Adrenal gland (tissue), 12 donors: ENCODE data around the gene PKP4. TPM values are rescaled to one million over a fixed set of nuclear protein-coding genes. Genes with fewer than 3 reads are reported as not detected.

Experiments
- DNase-seq, 7 donors: peaks; one replicate each; pipeline ENCODE4 v3.0.0-alpha.2; 2019 to 2020
- H3K27ac ChIP-seq, 5 donors: fragments of 200-600 bp; sonication (generic) in 4 of 5; 1 replicate in 3 of 5; 2 replicates in 2 of 5; pipeline versions ENCODE4 v1.5.1 to v1.8.0; 2016 to 2020; ENCODE audit warnings: mild to moderate bottlenecking in 1 of 5
- H3K27me3 ChIP-seq: fragments of 200-600 bp; 2 replicates; pipeline ENCODE4 v1.8.0; 2021
- H3K36me3 ChIP-seq, 2 donors: fragments of 200-600 bp; replicated peaks in 1 of 2; 1 replicate in 1 of 2; 2 replicates in 1 of 2; pipeline versions ENCODE4 v1.5.1 to v1.8.0; 2018 to 2022
- H3K4me1 ChIP-seq, 2 donors: fragments of 200-600 bp; replicated peaks in 1 of 2; 1 replicate in 1 of 2; 2 replicates in 1 of 2; pipeline versions ENCODE4 v1.5.1 to v1.8.0; 2018 to 2021
- H3K4me3 ChIP-seq, 4 donors: fragments of 200-600 bp; sonication (generic) in 3 of 4; one replicate each; pipeline ENCODE4 v1.5.1; 2016 to 2018
- H3K9me3 ChIP-seq, 3 donors: fragments of 200-600 bp; sonication (generic) in 1 of 3; replicated peaks in 1 of 3; 1 replicate in 2 of 3; 2 replicates in 1 of 3; pipeline versions ENCODE4 v1.5.1 to v1.8.0; 2016 to 2021
- POLR2A ChIP-seq, 2 donors: fragments of 450-650 bp; IDR thresholded peaks; one replicate each; pipeline ENCODE4 v1.6.1; 2017; ENCODE audit warnings: antibody characterized with exemption in 2 of 2, mild to moderate bottlenecking in 2 of 2, moderate library complexity in 1 of 2
- WGBS, 4 donors: extraction: QIAGEN DNeasy Blood & Tissue Kit in 2 of 4; methylation state at CpG; one replicate each; pipeline versions ENCODE4 v1.1.5 to v1.1.7; 2013 to 2017; 5-methylcytosine and 5-hydroxymethylcytosine counted together
- intact Hi-C, 2 donors: fragments of 100-400 bp; cut with DNase I; formaldehyde crosslinking; loops; one replicate each; pipeline versions ENCODE4 v1.14.1 to v1.15.0; 2022 to 2023
- polyA plus RNA-seq, 3 donors: library from polyadenylated mRNA; stranded (reverse); fragments of 200-250 nt in 2 of 3; fragments of 350-450 nt in 1 of 3; fragmentation: Illumina TruSeq in 1 of 3; extraction: RNeasy Lipid Tissue Mini Kit (QIAGEN cat#74804) in 1 of 3; gene quantifications; one replicate each; pipeline ENCODE4 v1.2.3, GENCODE V29; 2013 to 2014
- total RNA-seq, 9 donors: library from RNA; depleted of rRNA in 4 of 9; stranded (reverse); fragments of >200 nt in 4 of 9; fragments of 120-200 nt in 1 of 9; fragmentation: NEBNext Ultra II Directional in 1 of 9; extraction: Animal tissue kit (Norgen Biotek cat#: 25700) in 1 of 9; gene quantifications; one replicate each; pipeline versions ENCODE4 v1.1.0 to v1.2.4, GENCODE V29; 2013 to 2023
- TF ChIP-seq, protein P1 (sequence below), 6 experiments: fragments of 450-650 bp in 4 of 6; fragments of 200-600 bp in 2 of 6; sonication (generic) in 1 of 6; IDR thresholded peaks; 1 replicate in 5 of 6; 2 replicates in 1 of 6; pipeline versions ENCODE4 v1.5.1 to v1.8.0; 2016 to 2021; ENCODE audit warnings: antibody characterized with exemption in 6 of 6, mild to moderate bottlenecking in 2 of 6, moderate library complexity in 1 of 6
- donor health status: healthy with polysubstance abuse.
- donor health status: Bipolar disorder and iron deficiency.
- donor health status: DM: yes; HTN: yes; CAD: no.
- donor health status: DM: no; HTN: no; CAD: no.
- donor health status: DM: no; HTN: no; CAD: no.
- donor health status: DM: yes; HTN: yes; CAD: no.

PKP4 gene
- total and polyA plus RNA-seq, 12 donors, result 15.6 to 34.9 (median 23.3) TPM

DNA sequence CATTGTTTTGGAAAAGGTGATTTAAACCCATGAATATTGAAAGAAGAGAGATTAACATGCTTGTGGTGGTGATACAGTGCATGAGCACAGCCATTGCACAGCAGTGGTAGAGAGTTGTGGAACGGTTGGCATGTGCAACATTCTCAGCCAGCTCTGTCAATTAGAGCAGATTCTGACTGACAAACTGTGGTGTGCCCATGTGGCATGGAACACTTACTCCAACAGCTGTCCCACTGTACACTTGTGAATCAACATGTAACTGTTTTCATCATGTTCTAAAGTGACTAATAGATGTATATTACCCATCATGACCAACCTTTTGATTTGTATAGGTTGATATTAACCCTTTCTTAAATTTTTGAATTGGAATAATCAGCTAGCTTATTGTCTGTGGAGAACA, 55.6 kb downstream of the PKP4 start:
- intact Hi-C loops, result no loop called here
- Histone ChIP-seq H3K27ac (no peak overlapping the region), H3K4me3 (no peak overlapping the region), H3K36me3 (no peaks in the 10 kb centered on the region), H3K27me3 (no peaks in the 10 kb centered on the region), H3K4me1 (no peaks in the 10 kb centered on the region), H3K9me3 (no peaks in the 10 kb centered on the region)
- no peak for TF ChIP-seq POLR2A (IDR thresholded peaks at IDR 0.05)
- TF ChIP-seq, protein P1, sequence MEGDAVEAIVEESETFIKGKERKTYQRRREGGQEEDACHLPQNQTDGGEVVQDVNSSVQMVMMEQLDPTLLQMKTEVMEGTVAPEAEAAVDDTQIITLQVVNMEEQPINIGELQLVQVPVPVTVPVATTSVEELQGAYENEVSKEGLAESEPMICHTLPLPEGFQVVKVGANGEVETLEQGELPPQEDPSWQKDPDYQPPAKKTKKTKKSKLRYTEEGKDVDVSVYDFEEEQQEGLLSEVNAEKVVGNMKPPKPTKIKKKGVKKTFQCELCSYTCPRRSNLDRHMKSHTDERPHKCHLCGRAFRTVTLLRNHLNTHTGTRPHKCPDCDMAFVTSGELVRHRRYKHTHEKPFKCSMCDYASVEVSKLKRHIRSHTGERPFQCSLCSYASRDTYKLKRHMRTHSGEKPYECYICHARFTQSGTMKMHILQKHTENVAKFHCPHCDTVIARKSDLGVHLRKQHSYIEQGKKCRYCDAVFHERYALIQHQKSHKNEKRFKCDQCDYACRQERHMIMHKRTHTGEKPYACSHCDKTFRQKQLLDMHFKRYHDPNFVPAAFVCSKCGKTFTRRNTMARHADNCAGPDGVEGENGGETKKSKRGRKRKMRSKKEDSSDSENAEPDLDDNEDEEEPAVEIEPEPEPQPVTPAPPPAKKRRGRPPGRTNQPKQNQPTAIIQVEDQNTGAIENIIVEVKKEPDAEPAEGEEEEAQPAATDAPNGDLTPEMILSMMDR (IDR thresholded peaks at IDR 0.05), result no peak
- WGBS, 4 donors, result 92 to 100% (median 95%) methylated on average over 1 of the region's 1 CpG
- DNase-seq, result no peak

DNA sequence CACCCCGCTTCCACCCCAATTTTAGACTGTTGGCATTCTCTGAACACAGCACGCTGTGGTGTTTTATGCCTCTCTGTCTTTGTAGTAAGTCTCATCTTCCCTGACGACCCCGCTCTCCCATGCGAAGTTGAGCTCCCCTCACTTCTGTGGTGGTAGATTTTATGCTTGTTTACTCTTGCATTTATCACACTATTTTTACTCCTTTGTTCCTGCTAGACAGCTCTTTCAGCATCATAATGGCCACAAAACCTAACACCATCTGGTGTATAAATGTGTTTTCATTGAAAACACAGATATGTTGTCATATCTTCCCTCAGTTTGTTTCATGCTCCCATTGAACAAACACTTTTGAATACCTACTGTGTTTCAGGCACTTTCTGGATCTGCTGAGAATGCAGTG, 57.1 kb downstream of the PKP4 start:
- TF ChIP-seq POLR2A (IDR thresholded peaks at IDR 0.05), result no peak
- TF ChIP-seq, protein P1 (IDR thresholded peaks at IDR 0.05), result no peak
- intact Hi-C loops, result no loop called here
- no peaks in the 10 kb centered on the region for H3K36me3 ChIP-seq
- H3K4me3 ChIP-seq, result no peak overlapping the region
- peaks cover 0 to 6% of the 10 kb centered on the region in 2 donors for H3K4me1 ChIP-seq
- no peak overlapping the region for H3K27ac ChIP-seq
- 91 to 97% (median 94%) methylated on average over 5 of the region's 5 CpGs for WGBS, 4 donors
- H3K27me3 ChIP-seq, result no peaks in the 10 kb centered on the region
- no peak for DNase-seq
- no peaks in the 10 kb centered on the region for H3K9me3 ChIP-seq

DNA sequence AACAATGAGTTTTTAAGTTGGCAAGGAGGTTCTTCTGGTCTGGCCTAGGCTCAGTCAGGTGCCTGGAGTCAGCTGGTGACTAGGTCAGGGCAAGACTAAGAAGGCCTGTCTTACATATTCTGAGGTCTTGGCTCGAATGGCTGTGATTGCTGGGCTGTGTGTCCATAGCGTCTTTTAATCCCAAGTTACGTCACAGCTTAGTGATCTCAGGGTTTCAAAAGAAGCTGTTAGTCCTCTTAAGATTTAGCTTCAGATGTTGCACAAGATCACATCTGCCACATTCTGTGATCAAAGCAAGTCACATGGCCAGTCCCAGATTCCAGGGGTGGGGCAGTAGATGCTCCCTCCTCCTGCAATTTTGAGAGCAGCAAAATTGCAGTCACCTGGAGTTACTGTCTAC, 61.3 kb downstream of the PKP4 start:
- Histone ChIP-seq H3K27ac (no peak overlapping the region), H3K4me1 (peaks cover 4 to 6% of the 10 kb centered on the region in 2 donors), H3K36me3 (no peaks in the 10 kb centered on the region), H3K4me3 (no peak overlapping the region), H3K9me3 (no peaks in the 10 kb centered on the region), H3K27me3 (no peaks in the 10 kb centered on the region)
- TF ChIP-seq, protein P1 (IDR thresholded peaks at IDR 0.05), result no peak
- TF ChIP-seq POLR2A (IDR thresholded peaks at IDR 0.05), result no peak
- 76 to 85% (median 79%) methylated on average over 3 of the region's 3 CpGs for WGBS, 4 donors
- intact Hi-C loops, result no loop called here
- DNase-seq, result peak in 1 of 7 donors; percentile 5

DNA sequence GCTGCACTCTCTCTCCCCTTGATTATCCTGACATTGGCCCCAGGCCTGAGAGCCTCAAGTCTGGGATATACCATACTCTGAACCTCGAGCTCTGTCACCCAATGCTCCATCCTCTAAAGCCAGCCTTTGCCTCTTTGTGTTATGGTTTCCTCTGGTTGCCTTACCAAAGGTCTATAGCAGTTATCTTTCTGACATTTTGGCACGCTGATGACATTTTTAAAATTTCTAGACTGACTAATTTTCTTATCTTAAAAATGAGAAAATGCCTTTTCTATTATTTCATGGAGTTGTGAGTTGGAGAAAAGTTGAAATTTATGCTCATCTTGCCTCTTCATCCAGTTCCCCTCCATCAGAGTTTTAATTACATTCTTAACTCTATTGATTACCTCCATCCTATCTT, 62.7 kb downstream of the PKP4 start:
- H3K4me1 ChIP-seq, result peaks cover 4 to 6% of the 10 kb centered on the region in 2 donors
- no peak for DNase-seq
- WGBS, 4 donors, result 55 to 90% (median 81%) methylated on average over 2 of the region's 2 CpGs
- no peaks in the 10 kb centered on the region for H3K9me3 ChIP-seq
- no peak overlapping the region for H3K4me3 ChIP-seq
- intact Hi-C loops, result no loop called here
- H3K27me3 ChIP-seq, result no peaks in the 10 kb centered on the region
- no peak overlapping the region for H3K27ac ChIP-seq
- H3K36me3 ChIP-seq, result no peaks in the 10 kb centered on the region
- TF ChIP-seq, protein P1 (IDR thresholded peaks at IDR 0.05), result no peak
- no peak for TF ChIP-seq POLR2A (IDR thresholded peaks at IDR 0.05)
